Breast epithelium (tissue), 3 donors: ENCODE results near the gene INAVA.

ENCODE experiments used
- CTCF ChIP-seq, 3 donors: fragments of 450-650 bp; IDR thresholded peaks; one replicate each; pipeline ENCODE4 v1.5.1; 2016 to 2017; ENCODE audit warnings: antibody characterized with exemption in 3 of 3, mild to moderate bottlenecking in 3 of 3, moderate library complexity in 3 of 3
- POLR2A ChIP-seq: fragments of 450-650 bp; IDR thresholded peaks from one replicate; pipeline ENCODE4 v1.6.1; 2016; ENCODE audit warnings: antibody characterized with exemption, mild to moderate bottlenecking, moderate library complexity

GRCh38 chr1:200959411-200959921, 64.8 kb downstream of the INAVA start:
- no peak for TF ChIP-seq CTCF (IDR thresholded peaks at IDR 0.05)
- TF ChIP-seq POLR2A: no peak
